Measurements from ENCODE around the gene BOD1.
"Not testable (repeated sequence)": the region's sequence is repeated elsewhere in the genome, so short reads cannot be mapped to it uniquely, and the experiment has no call there.

The BOD1 gene

GRCh38 chr5:173595841-173596240 lies 20.6 kb downstream of the BOD1 start:
- H3K9me3 Mint-ChIP-seq = peaks cover 21% of the 10 kb centered on the region
- DNase-seq (ENCODE audit: low spot score in 2 of 2) (no peak), ATAC-seq (replicated peaks; ENCODE audit: extremely low read depth, poor library complexity, severe bottlenecking) (no peak)
- no peaks in the 10 kb centered on the region for H3K27me3 Mint-ChIP-seq
- H3K4me3 Mint-ChIP-seq = no peak overlapping the region
- peaks cover 7% of the 10 kb centered on the region for H3K4me1 Mint-ChIP-seq
- H3K27ac Mint-ChIP-seq (ENCODE audit: low read depth) = no peak overlapping the region
- peaks cover 1% of the 10 kb centered on the region for H3K36me3 Mint-ChIP-seq (ENCODE audit: insufficient read depth)

GRCh38 chr5:173594061-173594460 lies 22.4 kb downstream of the BOD1 start:
- no peak overlapping the region for H3K4me3 Mint-ChIP-seq
- no peaks in the 10 kb centered on the region for H3K4me1 Mint-ChIP-seq
- H3K27ac Mint-ChIP-seq (ENCODE audit: low read depth) = no peak overlapping the region
- ATAC-seq (replicated peaks; ENCODE audit: extremely low read depth, poor library complexity, severe bottlenecking) = no peak
- H3K27me3 Mint-ChIP-seq = no peaks in the 10 kb centered on the region
- H3K36me3 Mint-ChIP-seq (ENCODE audit: insufficient read depth) = peaks cover 1% of the 10 kb centered on the region
- H3K9me3 Mint-ChIP-seq = peaks cover 21% of the 10 kb centered on the region
- DNase-seq (ENCODE audit: low spot score in 2 of 2) = no peak

GRCh38 chr5:173592050-173592669 lies 24.3 kb downstream of the BOD1 start:
- ATAC-seq (replicated peaks; ENCODE audit: extremely low read depth, poor library complexity, severe bottlenecking) (no peak), DNase-seq (ENCODE audit: low spot score in 2 of 2) (no peak)
- H3K36me3 Mint-ChIP-seq (ENCODE audit: insufficient read depth) = peaks cover 1% of the 10 kb centered on the region
- H3K9me3 Mint-ChIP-seq = peaks cover 27% of the 10 kb centered on the region
- no peak overlapping the region for H3K4me3 Mint-ChIP-seq
- no peaks in the 10 kb centered on the region for H3K27me3 Mint-ChIP-seq
- no peaks in the 10 kb centered on the region for H3K4me1 Mint-ChIP-seq
- H3K27ac Mint-ChIP-seq (ENCODE audit: low read depth) = peak overlapping the region; percentile 7

GRCh38 chr5:173591056-173591514 lies 25.4 kb downstream of the BOD1 start:
- ATAC-seq (replicated peaks; ENCODE audit: extremely low read depth, poor library complexity, severe bottlenecking) (no peak), DNase-seq (ENCODE audit: low spot score in 2 of 2) (no peak)
- H3K27me3 Mint-ChIP-seq = no peaks in the 10 kb centered on the region
- H3K36me3 Mint-ChIP-seq (ENCODE audit: insufficient read depth) = no peaks in the 10 kb centered on the region
- H3K4me3 Mint-ChIP-seq = no peak overlapping the region
- H3K9me3 Mint-ChIP-seq = peaks cover 32% of the 10 kb centered on the region
- H3K27ac Mint-ChIP-seq (ENCODE audit: low read depth) = no peak overlapping the region
- no peaks in the 10 kb centered on the region for H3K4me1 Mint-ChIP-seq

- Mint-ChIP-seq H3K4me3 (no peak overlapping the region), H3K27ac (ENCODE audit: low read depth) (no peak overlapping the region), H3K36me3 (ENCODE audit: insufficient read depth) (no peaks in the 10 kb centered on the region), H3K27me3 (no peaks in the 10 kb centered on the region), H3K9me3 (peaks cover 32% of the 10 kb centered on the region), H3K4me1 (no peaks in the 10 kb centered on the region)
- DNase-seq (ENCODE audit: low spot score in 2 of 2) (no peak), ATAC-seq (replicated peaks; ENCODE audit: extremely low read depth, poor library complexity, severe bottlenecking) (no peak)
These were observed 25.9 kb downstream of the BOD1 start for GRCh38 chr5:173590436-173591055.

GRCh38 chr5:173586133-173586532 lies 30.3 kb downstream of the BOD1 start:
- Mint-ChIP-seq H3K27me3 (peaks cover 12% of the 10 kb centered on the region), H3K9me3 (peaks cover 17% of the 10 kb centered on the region)
- not testable (repeated sequence) for H3K4me1 Mint-ChIP-seq; DNase-seq (ENCODE audit: low spot score in 2 of 2); H3K27ac Mint-ChIP-seq (ENCODE audit: low read depth); ATAC-seq (replicated peaks; ENCODE audit: extremely low read depth, poor library complexity, severe bottlenecking); H3K4me3 Mint-ChIP-seq; H3K36me3 Mint-ChIP-seq (ENCODE audit: insufficient read depth)

GRCh38 chr5:173583346-173583745 lies 33.1 kb downstream of the BOD1 start:
- no peaks in the 10 kb centered on the region for H3K4me1 Mint-ChIP-seq
- no peak overlapping the region for H3K4me3 Mint-ChIP-seq
- no peak for DNase-seq (ENCODE audit: low spot score in 2 of 2)
- peaks cover 12% of the 10 kb centered on the region for H3K27me3 Mint-ChIP-seq
- no peak overlapping the region for H3K27ac Mint-ChIP-seq (ENCODE audit: low read depth)
- no peak for ATAC-seq (replicated peaks; ENCODE audit: extremely low read depth, poor library complexity, severe bottlenecking)
- peaks cover 27% of the 10 kb centered on the region for H3K9me3 Mint-ChIP-seq
- peaks cover 4% of the 10 kb centered on the region for H3K36me3 Mint-ChIP-seq (ENCODE audit: insufficient read depth)

- H3K27me3 Mint-ChIP-seq = peaks cover 12% of the 10 kb centered on the region
- H3K4me1 Mint-ChIP-seq = no peaks in the 10 kb centered on the region
- no peak overlapping the region for H3K4me3 Mint-ChIP-seq
- no peak for ATAC-seq (replicated peaks; ENCODE audit: extremely low read depth, poor library complexity, severe bottlenecking)
- peaks cover 4% of the 10 kb centered on the region for H3K36me3 Mint-ChIP-seq (ENCODE audit: insufficient read depth)
- no peak overlapping the region for H3K27ac Mint-ChIP-seq (ENCODE audit: low read depth)
- H3K9me3 Mint-ChIP-seq = peaks cover 21% of the 10 kb centered on the region
- DNase-seq (ENCODE audit: low spot score in 2 of 2) = no peak
These were observed 34.0 kb downstream of the BOD1 start for GRCh38 chr5:173582216-173583111.

- no peak overlapping the region for H3K4me3 Mint-ChIP-seq
- DNase-seq (ENCODE audit: low spot score in 2 of 2) = peak in 1 of 2 donors; percentile 25
- no peaks in the 10 kb centered on the region for H3K4me1 Mint-ChIP-seq
- H3K27ac Mint-ChIP-seq (ENCODE audit: low read depth) = no peak overlapping the region
- H3K36me3 Mint-ChIP-seq (ENCODE audit: insufficient read depth) = peaks cover 4% of the 10 kb centered on the region
- peaks cover 20% of the 10 kb centered on the region for H3K27me3 Mint-ChIP-seq
- ATAC-seq (replicated peaks; ENCODE audit: extremely low read depth, poor library complexity, severe bottlenecking) = no peak
- H3K9me3 Mint-ChIP-seq = peaks cover 19% of the 10 kb centered on the region
These were observed 34.8 kb downstream of the BOD1 start for GRCh38 chr5:173581408-173582215.

GRCh38 chr5:173578947-173579615 lies 37.4 kb downstream of the BOD1 start:
- H3K9me3 Mint-ChIP-seq = peaks cover 10% of the 10 kb centered on the region
- peaks cover 43% of the 10 kb centered on the region for H3K27me3 Mint-ChIP-seq
- H3K27ac Mint-ChIP-seq (ENCODE audit: low read depth) = no peak overlapping the region
- ATAC-seq (replicated peaks; ENCODE audit: extremely low read depth, poor library complexity, severe bottlenecking) (no peak), DNase-seq (ENCODE audit: low spot score in 2 of 2) (no peak)
- peaks cover 4% of the 10 kb centered on the region for H3K36me3 Mint-ChIP-seq (ENCODE audit: insufficient read depth)
- no peaks in the 10 kb centered on the region for H3K4me1 Mint-ChIP-seq
- no peak overlapping the region for H3K4me3 Mint-ChIP-seq

- peaks cover 43% of the 10 kb centered on the region for H3K27me3 Mint-ChIP-seq
- peaks cover 10% of the 10 kb centered on the region for H3K9me3 Mint-ChIP-seq
- H3K4me3 Mint-ChIP-seq = no peak overlapping the region
- ATAC-seq (replicated peaks; ENCODE audit: extremely low read depth, poor library complexity, severe bottlenecking) (no peak), DNase-seq (ENCODE audit: low spot score in 2 of 2) (no peak)
- H3K4me1 Mint-ChIP-seq = peaks cover 6% of the 10 kb centered on the region
- H3K27ac Mint-ChIP-seq (ENCODE audit: low read depth) = no peak overlapping the region
- H3K36me3 Mint-ChIP-seq (ENCODE audit: insufficient read depth) = peaks cover 4% of the 10 kb centered on the region
These were observed 38.6 kb downstream of the BOD1 start for GRCh38 chr5:173577817-173578216.

- DNase-seq (ENCODE audit: low spot score in 2 of 2) (no peak), ATAC-seq (replicated peaks; ENCODE audit: extremely low read depth, poor library complexity, severe bottlenecking) (no peak)
- H3K27me3 Mint-ChIP-seq = peaks cover 45% of the 10 kb centered on the region
- no peak overlapping the region for H3K4me3 Mint-ChIP-seq
- no peak overlapping the region for H3K27ac Mint-ChIP-seq (ENCODE audit: low read depth)
- peaks cover 3% of the 10 kb centered on the region for H3K36me3 Mint-ChIP-seq (ENCODE audit: insufficient read depth)
- peaks cover 7% of the 10 kb centered on the region for H3K4me1 Mint-ChIP-seq
- H3K9me3 Mint-ChIP-seq = peaks cover 10% of the 10 kb centered on the region
These were observed 39.3 kb downstream of the BOD1 start for GRCh38 chr5:173577166-173577565.

Data from central memory CD8-positive, alpha-beta T cell (primary cell).